Stimulated activated naive CD8-positive, alpha-beta T cell treated with anti-CD3 and anti-CD28 coated beads, Interleukin-15, Interleukin-2, amounts not matched to agents 100 ng/mL and 50 ng/mL, for 24 hours (primary cell): ENCODE results near the gene SLC27A5.
"Not testable (repeated sequence)": the region's sequence is repeated elsewhere in the genome, so short reads cannot be mapped to it uniquely, and the experiment has no call there.

Experiments used
- H3K27ac Mint-ChIP-seq: one replicate; pipeline ENCODE4 v1.8.0; 2021; ENCODE audit warnings: mild to moderate bottlenecking, mixed read lengths
- H3K27me3 Mint-ChIP-seq: one replicate; pipeline ENCODE4 v1.8.0; 2021; ENCODE audit warnings: mixed read lengths
- H3K36me3 Mint-ChIP-seq: one replicate; pipeline ENCODE4 v1.8.0; 2021; ENCODE audit warnings: low read depth, mixed read lengths
- H3K4me1 Mint-ChIP-seq: one replicate; pipeline ENCODE4 v1.8.0; 2021; ENCODE audit warnings: low read depth, mixed read lengths
- H3K4me3 Mint-ChIP-seq: one replicate; pipeline ENCODE4 v1.8.0; 2021; ENCODE audit warnings: mild to moderate bottlenecking, mixed read lengths
- H3K9me3 Mint-ChIP-seq: one replicate; pipeline ENCODE4 v1.8.0; 2021; ENCODE audit warnings: mixed read lengths

Gene SLC27A5

GRCh38 chr19:58518256-58519086 is 6.7 kb upstream of the SLC27A5 start:
- peaks cover 52% of the 10 kb centered on the region for H3K4me1 Mint-ChIP-seq
- peak overlapping the region; percentile 97 for H3K4me3 Mint-ChIP-seq
- H3K27me3 Mint-ChIP-seq = no peaks in the 10 kb centered on the region
- H3K36me3 Mint-ChIP-seq = peaks cover 26% of the 10 kb centered on the region
- peak overlapping the region; percentile 99 for H3K27ac Mint-ChIP-seq
- H3K9me3 Mint-ChIP-seq = no peaks in the 10 kb centered on the region

DNA sequence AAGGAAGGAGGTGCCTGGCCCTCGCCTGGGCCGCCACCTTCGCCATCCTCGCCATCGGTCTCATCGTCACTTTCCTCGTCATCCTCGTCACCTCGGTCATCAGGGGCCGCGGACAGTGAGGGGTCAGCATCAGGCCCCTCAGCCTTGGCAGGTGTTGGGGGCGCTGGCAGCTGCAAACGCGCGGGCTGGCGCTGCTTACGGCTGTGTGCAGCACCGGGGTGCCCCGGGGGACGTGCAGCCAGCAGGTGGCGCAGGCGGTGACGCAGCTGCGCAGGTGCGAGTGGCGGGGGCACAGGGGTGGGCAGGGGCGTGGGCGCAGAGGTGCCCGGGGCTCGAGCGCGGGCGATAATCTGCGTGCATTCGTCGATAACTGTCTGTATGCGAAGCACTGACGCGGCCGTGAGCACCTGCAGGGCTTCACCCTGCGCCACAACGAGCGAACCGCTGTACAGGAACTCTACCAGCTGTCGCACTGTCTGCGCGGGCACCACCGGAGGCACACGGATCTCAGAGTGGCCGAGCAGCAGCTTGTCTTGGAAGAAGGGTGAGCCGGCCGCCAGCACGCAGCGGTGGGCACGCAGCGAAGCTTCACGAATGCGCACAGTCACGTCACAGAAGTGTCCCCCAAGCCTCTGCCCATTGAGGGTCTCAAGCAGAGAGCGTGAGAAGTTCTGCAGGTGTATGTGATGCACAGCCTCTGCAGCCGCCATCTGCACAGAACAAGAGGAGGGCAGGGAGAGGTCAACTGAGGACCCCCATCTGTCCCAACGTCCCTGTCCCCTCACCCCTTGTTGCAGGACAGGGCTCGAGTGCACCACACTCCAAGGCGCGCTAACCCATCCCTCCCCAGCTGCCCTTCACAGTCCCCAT is 5.4 kb upstream of the SLC27A5 start:
- Mint-ChIP-seq H3K9me3 (no peaks in the 10 kb centered on the region), H3K27ac (no peak overlapping the region), H3K4me3 (peak overlapping the region; percentile 23), H3K27me3 (no peaks in the 10 kb centered on the region), H3K36me3 (peaks cover 26% of the 10 kb centered on the region), H3K4me1 (peaks cover 56% of the 10 kb centered on the region)

- Mint-ChIP-seq H3K27me3 (no peaks in the 10 kb centered on the region), H3K4me3 (peak overlapping the region; percentile 88), H3K27ac (peak overlapping the region; percentile 85), H3K4me1 (peaks cover 56% of the 10 kb centered on the region), H3K36me3 (peaks cover 26% of the 10 kb centered on the region), H3K9me3 (no peaks in the 10 kb centered on the region)
Observed at GRCh38 chr19:58516246-58516836, 4.5 kb upstream of the SLC27A5 start.

GRCh38 chr19:58515259-58515658 is 3.5 kb upstream of the SLC27A5 start:
- H3K4me1 Mint-ChIP-seq = peaks cover 52% of the 10 kb centered on the region
- H3K36me3 Mint-ChIP-seq = peaks cover 26% of the 10 kb centered on the region
- peak overlapping the region; percentile 85 for H3K27ac Mint-ChIP-seq
- H3K9me3 Mint-ChIP-seq = no peaks in the 10 kb centered on the region
- H3K4me3 Mint-ChIP-seq = peak overlapping the region; percentile 88
- H3K27me3 Mint-ChIP-seq = no peaks in the 10 kb centered on the region

- Mint-ChIP-seq H3K27me3 (no peaks in the 10 kb centered on the region), H3K36me3 (peaks cover 26% of the 10 kb centered on the region), H3K27ac (peak overlapping the region; percentile 89), H3K4me3 (peak overlapping the region; percentile 88), H3K4me1 (peaks cover 45% of the 10 kb centered on the region), H3K9me3 (no peaks in the 10 kb centered on the region)
Observed at GRCh38 chr19:58514564-58515022, 2.8 kb upstream of the SLC27A5 start.

- Mint-ChIP-seq H3K36me3 (peaks cover 23% of the 10 kb centered on the region), H3K27ac (peak overlapping the region; percentile 89), H3K4me1 (peaks cover 39% of the 10 kb centered on the region), H3K27me3 (no peaks in the 10 kb centered on the region), H3K4me3 (peak overlapping the region; percentile 88), H3K9me3 (no peaks in the 10 kb centered on the region)
Observed at GRCh38 chr19:58513694-58514563, 2.1 kb upstream of the SLC27A5 start.

DNA sequence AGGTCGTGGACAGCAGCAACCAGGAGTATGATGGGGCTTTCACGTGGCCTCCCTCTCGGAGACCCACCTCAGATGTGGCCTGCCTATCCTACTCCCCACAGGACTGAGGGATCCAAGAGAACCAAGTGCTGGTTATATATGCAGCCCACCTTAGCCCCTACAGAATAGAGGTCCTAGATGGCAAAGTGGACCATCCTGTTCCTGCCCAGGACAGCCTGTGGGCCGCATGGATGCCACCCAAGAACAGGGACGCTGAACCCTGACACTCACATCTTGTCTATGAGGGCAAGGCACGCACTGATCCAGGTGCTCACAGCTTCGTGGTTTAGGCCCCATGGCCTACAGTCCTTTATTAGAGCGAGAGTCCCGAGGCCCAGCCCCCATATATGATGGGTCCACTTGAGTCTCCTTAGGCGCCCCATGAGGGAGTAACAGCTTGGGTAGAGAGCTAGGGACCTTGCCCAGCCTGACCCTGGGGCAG is 1.5 kb upstream of the SLC27A5 start:
- Mint-ChIP-seq H3K4me1 (peaks cover 32% of the 10 kb centered on the region), H3K27me3 (no peaks in the 10 kb centered on the region), H3K9me3 (no peaks in the 10 kb centered on the region), H3K36me3 (peaks cover 20% of the 10 kb centered on the region), H3K4me3 (peak overlapping the region; percentile 88), H3K27ac (peak overlapping the region; percentile 89)

GRCh38 chr19:58510084-58510862 is 1.5 kb downstream of the SLC27A5 start:
- peaks cover 14% of the 10 kb centered on the region for H3K4me1 Mint-ChIP-seq
- peaks cover 15% of the 10 kb centered on the region for H3K36me3 Mint-ChIP-seq
- H3K9me3 Mint-ChIP-seq = peaks cover 7% of the 10 kb centered on the region

DNA sequence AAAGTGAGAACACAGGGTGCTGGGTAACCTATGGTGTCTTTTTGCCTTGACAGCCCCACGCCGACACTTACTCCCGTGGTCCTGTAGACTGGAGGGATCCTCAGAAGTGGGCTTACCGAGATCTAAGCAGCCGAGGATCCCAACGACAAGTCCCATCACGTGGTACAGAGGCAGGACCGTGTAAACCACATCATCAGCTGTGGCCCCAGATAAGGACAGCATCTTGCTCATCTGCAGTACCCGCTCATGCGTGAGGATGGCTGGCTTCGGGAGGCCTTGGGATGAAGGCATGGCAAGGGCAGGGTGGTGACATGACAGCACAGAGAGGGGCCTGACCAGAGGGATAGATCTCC is 2.1 kb downstream of the SLC27A5 start:
- Mint-ChIP-seq H3K36me3 (peaks cover 11% of the 10 kb centered on the region), H3K4me1 (peaks cover 11% of the 10 kb centered on the region)

More at GRCh38 chr19:58510084-58510862, 1.5 kb downstream of the SLC27A5 start:
- Mint-ChIP-seq H3K4me3 (no peak overlapping the region), H3K27ac (no peak overlapping the region), H3K27me3 (no peaks in the 10 kb centered on the region)

DNA sequence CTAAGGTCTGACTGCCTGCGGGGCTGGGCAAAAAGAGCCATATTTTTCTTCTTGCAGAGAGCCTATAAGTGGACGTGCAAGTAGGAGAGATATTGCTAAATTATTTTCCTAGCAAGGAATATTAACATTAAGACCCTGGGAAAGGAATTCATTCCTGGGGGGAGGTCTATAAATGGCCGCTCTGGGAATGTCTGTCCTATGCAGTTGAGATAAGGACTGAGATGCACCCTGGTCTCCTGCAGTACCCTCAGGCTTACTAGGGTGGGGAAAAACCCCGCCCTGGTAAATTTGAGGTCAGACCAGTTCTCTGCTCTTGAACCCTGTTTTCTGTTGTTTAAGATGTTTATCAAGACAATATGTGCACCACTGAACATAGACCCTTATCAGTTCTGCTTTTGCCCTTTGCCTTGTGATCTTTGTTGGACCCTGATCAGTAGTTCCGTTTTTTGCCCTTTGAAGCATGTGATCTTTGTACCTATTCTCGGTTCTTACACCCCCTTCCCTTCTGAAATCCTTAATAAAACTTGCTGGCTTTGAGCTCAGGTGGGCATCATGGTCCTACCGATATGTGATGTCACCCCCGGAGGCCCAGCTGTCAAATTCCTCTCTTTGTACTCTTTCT is 4.1 kb downstream of the SLC27A5 start:
- H3K36me3 Mint-ChIP-seq, H3K4me1 Mint-ChIP-seq, H3K9me3 Mint-ChIP-seq, H3K27ac Mint-ChIP-seq, H3K4me3 Mint-ChIP-seq, H3K27me3 Mint-ChIP-seq: not testable (repeated sequence)

More for the DNA sequence above, 2.1 kb downstream of the SLC27A5 start:
- H3K27me3 Mint-ChIP-seq = no peaks in the 10 kb centered on the region
- no peak overlapping the region for H3K27ac Mint-ChIP-seq
- H3K4me3 Mint-ChIP-seq = no peak overlapping the region
- peaks cover 7% of the 10 kb centered on the region for H3K9me3 Mint-ChIP-seq

GRCh38 chr19:58500242-58500641 is 11.6 kb downstream of the SLC27A5 start:
- Mint-ChIP-seq H3K4me3 (peak overlapping the region; percentile 94), H3K4me1 (peaks cover 22% of the 10 kb centered on the region), H3K27ac (no peak overlapping the region), H3K36me3 (peaks cover 4% of the 10 kb centered on the region), H3K27me3 (no peaks in the 10 kb centered on the region), H3K9me3 (peaks cover 12% of the 10 kb centered on the region)

DNA sequence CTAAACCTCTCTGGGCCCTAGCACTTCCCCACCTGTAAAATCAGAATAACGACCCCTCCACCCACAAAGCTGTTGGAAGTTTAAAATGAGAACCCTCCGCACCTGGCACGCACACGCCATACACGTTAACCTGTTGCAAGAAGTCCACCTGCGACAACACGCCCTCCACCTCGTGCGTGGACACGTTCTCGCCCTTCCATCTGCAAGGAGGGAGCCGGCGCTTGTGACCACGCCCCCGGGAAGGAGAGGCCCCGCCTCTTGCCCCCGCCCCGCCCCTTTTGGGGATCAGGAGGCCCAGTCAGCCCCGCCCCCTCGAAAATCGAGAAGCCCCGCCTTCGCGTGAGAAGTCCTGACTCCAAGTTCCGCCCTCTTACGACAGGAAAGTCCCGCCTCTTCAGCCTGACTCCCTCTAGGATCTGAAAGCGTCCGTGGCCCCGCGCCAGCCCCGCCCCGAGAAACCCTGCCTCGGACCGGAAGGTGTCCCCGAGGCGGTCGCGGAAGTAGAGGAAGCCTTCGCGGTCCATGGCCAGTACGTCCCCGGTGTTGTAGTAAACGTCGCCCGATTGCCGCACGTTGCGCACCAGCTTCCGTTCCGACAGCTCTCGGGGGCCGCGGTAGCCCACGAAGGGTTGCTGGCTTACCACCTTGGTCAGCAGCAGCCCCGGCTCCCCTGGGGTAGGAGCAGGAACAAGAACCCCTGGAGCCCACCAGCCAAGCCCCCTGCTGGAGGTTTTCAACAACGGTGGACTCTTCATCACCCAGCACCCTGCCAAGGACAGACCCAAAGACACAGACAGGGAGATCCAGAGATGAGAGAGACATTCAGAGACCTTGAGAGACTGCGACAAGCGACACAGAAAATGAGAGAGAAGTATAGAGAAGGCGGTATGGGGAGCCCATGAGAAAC is 12.5 kb downstream of the SLC27A5 start:
- Mint-ChIP-seq H3K4me1 (peaks cover 22% of the 10 kb centered on the region), H3K9me3 (peaks cover 12% of the 10 kb centered on the region), H3K27me3 (no peaks in the 10 kb centered on the region), H3K36me3 (peaks cover 4% of the 10 kb centered on the region), H3K4me3 (peak overlapping the region; percentile 94), H3K27ac (peak overlapping the region; percentile 96)
